Astrocyte (in vitro differentiated cells and primary cell): ENCODE measurements around the gene FHAD1. TPM values are rescaled to one million over a fixed set of nuclear protein-coding genes. Genes with fewer than 3 reads are reported as not detected.
A peak's percentile ranks its signal among the peaks of the same experiment; 100 is the strongest.

Experiments used
- DNase-seq: peaks from one replicate; pipeline ENCODE4 v3.0.0-alpha.2; 2010; ENCODE audit warnings: low read depth
- FAIRE-seq: peaks from 2 replicates; lab custom pipeline; 2011; peaks lifted over from hg19 to GRCh38; lab: Jason Lieb, UNC
- H2AFZ ChIP-seq: 2 replicates; pipeline ENCODE4 v1.6.0; 2012; ENCODE audit warnings: low read depth, low read length, inconsistent platforms
- H3K27ac ChIP-seq: 2 replicates; pipeline ENCODE4 v1.5.1; 2011; ENCODE audit warnings: low read depth, low read length, inconsistent platforms
- H3K27me3 ChIP-seq: 2 replicates; pipeline ENCODE4 v1.6.0; 2011; ENCODE audit warnings: low read length, inconsistent platforms; ENCODE audit not compliant: insufficient read depth
- H3K36me3 ChIP-seq: 2 replicates; pipeline ENCODE4 v1.5.1; 2011; ENCODE audit warnings: low read length, inconsistent platforms; ENCODE audit not compliant: insufficient read depth
- H3K4me1 ChIP-seq: 2 replicates; pipeline ENCODE4 v1.5.1; 2011; ENCODE audit warnings: low read length, inconsistent platforms; ENCODE audit not compliant: insufficient read depth
- H3K4me2 ChIP-seq: 2 replicates; pipeline ENCODE4 v1.6.0; 2012; ENCODE audit warnings: low read length, inconsistent platforms
- H3K4me3 ChIP-seq: 2 replicates; pipeline ENCODE4 v1.5.1; 2011; ENCODE audit warnings: low read depth, mild to moderate bottlenecking, low read length, inconsistent platforms; ENCODE audit not compliant: insufficient read depth
- H3K79me2 ChIP-seq: 2 replicates; pipeline ENCODE4 v1.6.0; 2012; ENCODE audit warnings: mild to moderate bottlenecking, low read length, inconsistent platforms; ENCODE audit not compliant: insufficient read depth
- H3K9ac ChIP-seq: 2 replicates; pipeline ENCODE4 v1.6.0; 2012; ENCODE audit warnings: mild to moderate bottlenecking, low read length, inconsistent platforms
- H3K9me3 ChIP-seq: 2 replicates; pipeline ENCODE4 v1.5.1; 2012; ENCODE audit warnings: low read depth, mild to moderate bottlenecking, low read length, inconsistent platforms; ENCODE audit not compliant: insufficient read depth
- H4K20me1 ChIP-seq: 2 replicates; pipeline ENCODE4 v1.6.0; 2012; ENCODE audit warnings: low read length, inconsistent platforms; ENCODE audit not compliant: insufficient read depth
- H3K27ac Mint-ChIP-seq: one replicate; pipeline ENCODE4 v1.8.0; 2021; ENCODE audit warnings: mild to moderate bottlenecking, mixed read lengths; ENCODE audit not compliant: unreplicated experiment
- H3K27me3 Mint-ChIP-seq: one replicate; pipeline ENCODE4 v1.8.0; 2021; ENCODE audit warnings: low read depth, mixed read lengths; ENCODE audit not compliant: unreplicated experiment
- H3K36me3 Mint-ChIP-seq: one replicate; pipeline ENCODE4 v1.8.0; 2021; ENCODE audit warnings: low read depth, mixed read lengths; ENCODE audit not compliant: unreplicated experiment
- H3K4me1 Mint-ChIP-seq: one replicate; pipeline ENCODE4 v1.8.0; 2021; ENCODE audit warnings: low read depth, mixed read lengths; ENCODE audit not compliant: unreplicated experiment
- H3K4me3 Mint-ChIP-seq: one replicate; pipeline ENCODE4 v1.8.0; 2021; ENCODE audit warnings: mild to moderate bottlenecking, moderate library complexity, mixed read lengths; ENCODE audit not compliant: unreplicated experiment
- H3K9me3 Mint-ChIP-seq: one replicate; pipeline ENCODE4 v1.8.0; 2021; ENCODE audit warnings: mild to moderate bottlenecking, mixed read lengths; ENCODE audit not compliant: unreplicated experiment
- CTCF ChIP-seq: IDR thresholded peaks from 2 replicates; pipeline ENCODE4 v1.5.1; 2011; ENCODE audit warnings: low read depth, mild to moderate bottlenecking, inconsistent platforms, low read length, moderate library complexity; ENCODE audit not compliant: insufficient read depth
- EZH2 ChIP-seq: IDR thresholded peaks from 2 replicates; pipeline ENCODE4 v1.6.1; 2012; ENCODE audit warnings: mild to moderate bottlenecking, low read length, inconsistent platforms; ENCODE audit not compliant: insufficient read depth
- total RNA-seq: library from RNA; stranded (reverse); gene quantifications from 2 replicates; pipeline ENCODE4 v1.2.1, GENCODE V29; 2021

FHAD1 gene
- total RNA-seq, 1 donor from 2014 or later = 0.25 TPM

GRCh38 chr1:15258833-15259621 is 12.0 kb downstream of the FHAD1 start:
- no peak overlapping the region for H3K4me2 ChIP-seq
- no peak overlapping the region for H3K27ac ChIP-seq
- H3K27me3 ChIP-seq = no peaks in the 10 kb centered on the region
- H3K9ac ChIP-seq = no peak overlapping the region
- H3K27ac Mint-ChIP-seq = no peak overlapping the region
- H4K20me1 ChIP-seq = no peaks in the 10 kb centered on the region
- H2AFZ ChIP-seq = no peak overlapping the region
- H3K36me3 ChIP-seq = no peaks in the 10 kb centered on the region
- peaks cover 11% of the 10 kb centered on the region for H3K27me3 Mint-ChIP-seq
- peaks cover 3% of the 10 kb centered on the region for H3K4me1 Mint-ChIP-seq
- no peaks in the 10 kb centered on the region for H3K79me2 ChIP-seq
- H3K36me3 Mint-ChIP-seq = no peaks in the 10 kb centered on the region
- no peak for FAIRE-seq
- H3K4me3 Mint-ChIP-seq = no peak overlapping the region
- no peak for DNase-seq
- H3K9me3 Mint-ChIP-seq = no peaks in the 10 kb centered on the region
- no peak for TF ChIP-seq CTCF
- no peak for TF ChIP-seq EZH2
- no peaks in the 10 kb centered on the region for H3K9me3 ChIP-seq
- H3K4me3 ChIP-seq = no peak overlapping the region
- H3K4me1 ChIP-seq = peaks cover 10% of the 10 kb centered on the region

DNA sequence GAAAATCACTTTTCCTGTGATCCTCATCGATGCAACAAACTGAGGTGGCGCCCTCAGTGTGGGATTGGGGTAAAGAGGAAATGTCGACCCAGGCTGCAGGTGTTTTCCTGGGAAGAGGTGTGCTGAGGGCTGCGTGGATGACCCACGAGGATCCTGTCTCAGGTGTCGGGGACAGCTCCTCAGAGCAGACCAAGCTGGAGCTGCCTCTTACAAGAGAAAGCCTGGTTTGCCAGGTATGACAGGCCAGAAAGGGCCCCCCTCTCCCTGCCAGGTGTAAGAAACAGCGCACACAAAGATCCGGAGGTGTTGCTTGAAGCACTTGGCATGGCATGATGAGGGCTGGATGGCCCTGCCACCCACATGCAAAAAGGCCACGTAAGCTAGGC is 12.6 kb downstream of the FHAD1 start:
- Histone ChIP-seq H3K9ac (no peak overlapping the region), H3K27me3 (no peaks in the 10 kb centered on the region), H3K36me3 (no peaks in the 10 kb centered on the region), H3K27ac (no peak overlapping the region), H2AFZ (no peak overlapping the region), H3K4me1 (peaks cover 10% of the 10 kb centered on the region), H3K79me2 (no peaks in the 10 kb centered on the region), H3K4me3 (no peak overlapping the region), H3K4me2 (no peak overlapping the region), H4K20me1 (no peaks in the 10 kb centered on the region), H3K9me3 (no peaks in the 10 kb centered on the region)
- no peak overlapping the region for H3K27ac Mint-ChIP-seq
- no peak for TF ChIP-seq CTCF
- no peak for TF ChIP-seq EZH2
- H3K9me3 Mint-ChIP-seq = peaks cover 1% of the 10 kb centered on the region
- peaks cover 11% of the 10 kb centered on the region for H3K27me3 Mint-ChIP-seq
- peaks cover 1% of the 10 kb centered on the region for H3K36me3 Mint-ChIP-seq
- H3K4me3 Mint-ChIP-seq = no peak overlapping the region
- DNase-seq = no peak
- peaks cover 3% of the 10 kb centered on the region for H3K4me1 Mint-ChIP-seq
- no peak for FAIRE-seq

GRCh38 chr1:15260418-15261154 is 13.6 kb downstream of the FHAD1 start:
- Mint-ChIP-seq H3K4me1 (peaks cover 3% of the 10 kb centered on the region), H3K9me3 (peaks cover 3% of the 10 kb centered on the region), H3K36me3 (peaks cover 3% of the 10 kb centered on the region), H3K27me3 (peaks cover 8% of the 10 kb centered on the region), H3K27ac (no peak overlapping the region), H3K4me3 (no peak overlapping the region)
- peak overlapping the region; percentile 18 for H2AFZ ChIP-seq
- no peak overlapping the region for H3K9ac ChIP-seq
- no peaks in the 10 kb centered on the region for H3K79me2 ChIP-seq
- H3K4me3 ChIP-seq = no peak overlapping the region
- no peaks in the 10 kb centered on the region for H3K36me3 ChIP-seq
- TF ChIP-seq EZH2 (no peak), CTCF (no peak)
- peaks cover 2% of the 10 kb centered on the region for H3K9me3 ChIP-seq
- FAIRE-seq (no peak), DNase-seq (peak; percentile 63)
- no peak overlapping the region for H3K27ac ChIP-seq
- H3K4me1 ChIP-seq = peaks cover 10% of the 10 kb centered on the region
- H3K4me2 ChIP-seq = peak overlapping the region; percentile 13
- no peaks in the 10 kb centered on the region for H3K27me3 ChIP-seq
- H4K20me1 ChIP-seq = no peaks in the 10 kb centered on the region
